ENCODE measurements around the gene MAPK12. TPM values are rescaled to one million over a fixed set of nuclear protein-coding genes. Genes with fewer than 3 reads are reported as not detected.

MAPK12 gene
- total and polyA plus RNA-seq, 2 experiments from 2014 or later = 12.5 to 33.8 TPM

DNA sequence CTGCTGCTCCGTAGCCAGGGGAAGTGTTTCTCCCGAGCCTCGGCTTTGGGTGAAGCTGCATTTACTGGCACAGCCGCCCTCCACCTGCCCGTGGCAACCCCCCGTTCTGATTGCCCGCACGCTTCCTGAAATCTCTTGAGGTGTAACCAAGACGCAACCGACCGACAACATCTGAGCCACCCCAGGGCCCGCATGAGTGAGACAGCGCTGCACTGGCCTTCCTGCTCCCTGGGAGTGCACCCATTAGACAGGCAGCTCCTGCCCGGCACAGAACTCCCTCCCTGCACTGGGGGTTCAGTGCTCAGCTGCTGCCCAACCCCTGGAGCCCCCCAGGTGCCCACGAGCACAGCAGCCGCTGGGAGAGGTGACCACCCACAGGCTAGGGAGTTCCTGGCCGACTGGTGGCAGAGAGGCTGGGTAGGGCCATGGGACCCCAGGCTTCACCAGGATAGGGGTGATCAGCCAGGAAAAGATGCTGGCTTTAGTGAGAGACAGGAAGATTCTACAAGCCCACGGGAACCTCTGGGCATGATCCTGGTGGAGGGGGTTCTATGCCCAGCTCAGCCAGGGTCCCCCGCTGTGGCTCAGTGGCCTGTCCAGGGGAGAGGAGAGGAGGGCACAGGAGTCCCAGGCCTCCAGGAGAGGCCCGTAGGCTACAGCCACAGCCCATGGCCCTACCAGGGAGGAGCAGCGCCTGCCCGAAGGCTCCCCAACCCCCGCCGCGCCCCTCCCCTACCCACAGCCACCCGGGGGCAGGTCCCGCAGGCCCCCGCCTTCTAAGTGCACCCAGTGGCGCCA is 31.4 kb upstream of the MAPK12 start:
- Histone ChIP-seq H3K27me3 (no peaks in the 10 kb centered on the region), H3K9me2 (replicated peaks; ENCODE audit: insufficient read depth) (no peaks in the 10 kb centered on the region), H3K9me3 (ENCODE audit: low read depth) (no peaks in the 10 kb centered on the region), H3K4me1 (ENCODE audit: insufficient read depth) (peaks cover 49% of the 10 kb centered on the region), H2AFZ (no peak overlapping the region), H3K4me2 (peak overlapping the region; percentile 83), H3K4me3 (no peak overlapping the region), H3K36me3 (replicated peaks; ENCODE audit: insufficient read depth, low read depth) (no peaks in the 10 kb centered on the region), H4K20me1 (ENCODE audit: insufficient read depth, poor library complexity, severe bottlenecking) (peaks cover 76% of the 10 kb centered on the region), H3K79me2 (peaks cover 97% of the 10 kb centered on the region), H3K27ac (peak overlapping the region; percentile 99)
- 80% methylated on average over 19 of the region's 29 CpGs for WGBS (ENCODE audit: low lambda C conversion rate, missing lambda C conversion rate)
- no peak for DNase-seq (ENCODE audit: low spot score)
- TF ChIP-seq EZH2phosphoT487 (IDR thresholded peaks at IDR 0.05; ENCODE audit: low read depth, severe bottlenecking, unreplicated experiment) = no peak

- no peak for DNase-seq (ENCODE audit: low spot score)
- 95% methylated on average over 37 of the region's 37 CpGs for WGBS (ENCODE audit: low lambda C conversion rate, missing lambda C conversion rate)
- Histone ChIP-seq H3K79me2 (peaks cover 80% of the 10 kb centered on the region), H3K9me3 (ENCODE audit: low read depth) (no peaks in the 10 kb centered on the region), H3K27me3 (no peaks in the 10 kb centered on the region), H3K36me3 (replicated peaks; ENCODE audit: insufficient read depth, low read depth) (no peaks in the 10 kb centered on the region), H3K4me3 (no peak overlapping the region), H4K20me1 (ENCODE audit: insufficient read depth, poor library complexity, severe bottlenecking) (peaks cover 59% of the 10 kb centered on the region), H3K4me2 (no peak overlapping the region), H3K4me1 (ENCODE audit: insufficient read depth) (peaks cover 30% of the 10 kb centered on the region), H3K27ac (no peak overlapping the region), H2AFZ (no peak overlapping the region), H3K9me2 (replicated peaks; ENCODE audit: insufficient read depth) (no peaks in the 10 kb centered on the region)
- TF ChIP-seq CTCF (IDR thresholded peaks at IDR 0.05; ENCODE audit: poor library complexity) (no peak), EZH2phosphoT487 (IDR thresholded peaks at IDR 0.05; ENCODE audit: low read depth, severe bottlenecking, unreplicated experiment) (no peak), EZH2 (IDR thresholded peaks at IDR 0.05; ENCODE audit: borderline replicate concordance) (no peak)
These were observed 28.6 kb upstream of the MAPK12 start for GRCh38 chr22:50289942-50290630.

DNA sequence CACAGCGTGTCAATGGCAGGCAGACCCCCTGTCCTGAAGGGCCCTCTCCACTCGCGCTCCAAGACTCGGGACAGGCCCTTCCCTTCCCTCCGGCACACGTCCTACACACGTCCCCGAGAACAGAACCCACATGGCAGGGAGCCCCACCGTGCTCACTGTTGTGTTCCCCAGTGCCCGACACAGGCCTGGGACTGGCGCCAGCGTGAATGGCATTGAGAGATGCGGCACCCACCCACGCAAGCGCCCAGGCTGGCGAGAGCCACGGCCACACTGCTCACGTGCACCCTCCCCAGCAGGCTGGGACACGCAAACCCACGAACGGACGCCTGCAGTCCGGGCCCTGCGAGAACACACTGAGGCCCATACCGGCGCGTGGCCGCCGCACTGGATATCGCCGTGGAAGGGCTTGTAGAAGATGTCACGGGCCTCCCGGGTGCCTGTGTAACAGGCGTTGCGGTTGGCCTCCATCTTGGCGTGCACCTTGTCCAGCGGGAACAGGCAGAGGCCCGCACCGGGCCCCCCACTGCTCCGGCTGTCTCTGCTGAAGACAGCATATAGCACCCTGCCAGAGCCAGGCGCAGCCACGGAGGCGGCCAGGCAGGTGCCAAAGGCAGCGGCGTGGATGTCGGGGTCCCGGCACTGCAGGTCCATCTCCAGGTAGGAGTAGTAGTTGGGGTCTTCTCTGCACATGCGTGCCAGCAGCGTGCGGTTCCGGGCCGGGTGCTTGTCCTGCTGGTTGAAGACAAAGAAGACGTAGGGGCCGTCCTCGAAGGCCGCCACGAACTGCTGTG is 27.9 kb upstream of the MAPK12 start:
- Histone ChIP-seq H2AFZ (no peak overlapping the region), H4K20me1 (ENCODE audit: insufficient read depth, poor library complexity, severe bottlenecking) (peaks cover 55% of the 10 kb centered on the region), H3K27ac (no peak overlapping the region), H3K4me1 (ENCODE audit: insufficient read depth) (peaks cover 22% of the 10 kb centered on the region), H3K27me3 (no peaks in the 10 kb centered on the region), H3K4me2 (no peak overlapping the region), H3K36me3 (replicated peaks; ENCODE audit: insufficient read depth, low read depth) (no peaks in the 10 kb centered on the region), H3K79me2 (peaks cover 73% of the 10 kb centered on the region), H3K9me3 (ENCODE audit: low read depth) (no peaks in the 10 kb centered on the region), H3K9me2 (replicated peaks; ENCODE audit: insufficient read depth) (no peaks in the 10 kb centered on the region), H3K4me3 (no peak overlapping the region)
- no peak for DNase-seq (ENCODE audit: low spot score)
- TF ChIP-seq CTCF (IDR thresholded peaks at IDR 0.05; ENCODE audit: poor library complexity) (no peak), EZH2 (IDR thresholded peaks at IDR 0.05; ENCODE audit: borderline replicate concordance) (no peak), EZH2phosphoT487 (IDR thresholded peaks at IDR 0.05; ENCODE audit: low read depth, severe bottlenecking, unreplicated experiment) (no peak)
- WGBS (ENCODE audit: low lambda C conversion rate, missing lambda C conversion rate) = 98% methylated on average over 52 of the region's 57 CpGs

All from hepatocyte (in vitro differentiated cells).